ENCODE results near the gene RER1.

The RER1 gene

GRCh38 chr1:2354511-2355372, 36.9 kb upstream of the RER1 start:
- DNase-seq = no peak

GRCh38 chr1:2355373-2356261, 36.0 kb upstream of the RER1 start:
- no peak for DNase-seq

- no peak for DNase-seq
Measured at GRCh38 chr1:2356401-2356800, 35.2 kb upstream of the RER1 start.

GRCh38 chr1:2356911-2357845, 34.5 kb upstream of the RER1 start:
- no peak for DNase-seq

- no peak for DNase-seq
Measured at GRCh38 chr1:2358072-2358471, 33.6 kb upstream of the RER1 start.

GRCh38 chr1:2358651-2359640, 32.7 kb upstream of the RER1 start:
- no peak for DNase-seq

GRCh38 chr1:2360588-2361364, 30.9 kb upstream of the RER1 start:
- no peak for DNase-seq

- DNase-seq = no peak
Measured at GRCh38 chr1:2363847-2364513, 27.7 kb upstream of the RER1 start.

GRCh38 chr1:2368053-2368744, 23.4 kb upstream of the RER1 start:
- DNase-seq = no peak

GRCh38 chr1:2372551-2373490, 18.8 kb upstream of the RER1 start:
- no peak for DNase-seq

- DNase-seq = no peak
Measured at GRCh38 chr1:2373551-2374251, 17.9 kb upstream of the RER1 start.

- no peak for DNase-seq
Measured at GRCh38 chr1:2374252-2375155, 17.1 kb upstream of the RER1 start.

- DNase-seq = no peak
Measured at GRCh38 chr1:2375246-2375922, 16.3 kb upstream of the RER1 start.

GRCh38 chr1:2375923-2376260, 15.7 kb upstream of the RER1 start:
- DNase-seq = no peak

- DNase-seq = no peak
Measured at GRCh38 chr1:2376261-2376741, 15.3 kb upstream of the RER1 start.

Data from KG1 (cell line).